ENCODE results near the gene SIX4. TPM values are rescaled to one million over a fixed set of nuclear protein-coding genes. Genes with fewer than 3 reads are reported as not detected.

The SIX4 gene
- total RNA-seq, 1 donor from 2014 or later = 18.0 TPM

GRCh38 chr14:60686865-60687264, 37.3 kb downstream of the SIX4 start:
- DNase-seq (ENCODE audit: low spot score in 2 of 2, unreplicated experiment in 2 of 2) = no peak
- Mint-ChIP-seq H3K27me3 (ENCODE audit: low read depth) (no peaks in the 10 kb centered on the region), H3K4me1 (no peaks in the 10 kb centered on the region), H3K9me3 (peaks cover 5% of the 10 kb centered on the region), H3K4me3 (no peak overlapping the region), H3K36me3 (no peaks in the 10 kb centered on the region), H3K27ac (no peak overlapping the region)
- no peak for TF ChIP-seq CTCF (IDR thresholded peaks at IDR 0.05; ENCODE audit: unreplicated experiment)

GRCh38 chr14:60684203-60684602, 39.9 kb downstream of the SIX4 start:
- no peak overlapping the region for H3K4me3 Mint-ChIP-seq
- H3K36me3 Mint-ChIP-seq = no peaks in the 10 kb centered on the region
- DNase-seq (ENCODE audit: low spot score in 2 of 2, unreplicated experiment in 2 of 2) = no peak
- no peak overlapping the region for H3K27ac Mint-ChIP-seq
- peaks cover 2% of the 10 kb centered on the region for H3K27me3 Mint-ChIP-seq (ENCODE audit: low read depth)
- H3K4me1 Mint-ChIP-seq = no peaks in the 10 kb centered on the region
- peaks cover 10% of the 10 kb centered on the region for H3K9me3 Mint-ChIP-seq
- TF ChIP-seq CTCF (IDR thresholded peaks at IDR 0.05; ENCODE audit: unreplicated experiment) = no peak

- Mint-ChIP-seq H3K4me3 (no peak overlapping the region), H3K27ac (no peak overlapping the region), H3K9me3 (peaks cover 10% of the 10 kb centered on the region), H3K27me3 (ENCODE audit: low read depth) (peaks cover 2% of the 10 kb centered on the region), H3K36me3 (no peaks in the 10 kb centered on the region), H3K4me1 (no peaks in the 10 kb centered on the region)
- no peak for DNase-seq (ENCODE audit: low spot score in 2 of 2, unreplicated experiment in 2 of 2)
- TF ChIP-seq CTCF (IDR thresholded peaks at IDR 0.05; ENCODE audit: unreplicated experiment) = no peak
Measured at GRCh38 chr14:60681271-60681670, 42.9 kb downstream of the SIX4 start.

- Mint-ChIP-seq H3K4me3 (no peak overlapping the region), H3K27ac (no peak overlapping the region), H3K27me3 (ENCODE audit: low read depth) (peaks cover 2% of the 10 kb centered on the region), H3K4me1 (no peaks in the 10 kb centered on the region), H3K9me3 (peaks cover 10% of the 10 kb centered on the region), H3K36me3 (no peaks in the 10 kb centered on the region)
- no peak for TF ChIP-seq CTCF (IDR thresholded peaks at IDR 0.05; ENCODE audit: unreplicated experiment)
- no peak for DNase-seq (ENCODE audit: low spot score in 2 of 2, unreplicated experiment in 2 of 2)
Measured at GRCh38 chr14:60680511-60680910, 43.6 kb downstream of the SIX4 start.

- TF ChIP-seq CTCF (IDR thresholded peaks at IDR 0.05; ENCODE audit: unreplicated experiment) = no peak
- no peaks in the 10 kb centered on the region for H3K4me1 Mint-ChIP-seq
- no peak overlapping the region for H3K27ac Mint-ChIP-seq
- peaks cover 2% of the 10 kb centered on the region for H3K27me3 Mint-ChIP-seq (ENCODE audit: low read depth)
- H3K9me3 Mint-ChIP-seq = peaks cover 10% of the 10 kb centered on the region
- no peak overlapping the region for H3K4me3 Mint-ChIP-seq
- no peak for DNase-seq (ENCODE audit: low spot score in 2 of 2, unreplicated experiment in 2 of 2)
- no peaks in the 10 kb centered on the region for H3K36me3 Mint-ChIP-seq
Measured at GRCh38 chr14:60679566-60680258, 44.4 kb downstream of the SIX4 start.

All from mesothelial cell of epicardium (in vitro differentiated cells).